Transverse colon (tissue), 4 donors: ENCODE results near the gene CCNT2. TPM values are rescaled to one million over a fixed set of nuclear protein-coding genes. Genes with fewer than 3 reads are reported as not detected.

ENCODE experiments used
- DNase-seq: peaks from one replicate; pipeline ENCODE4 v3.0.0-alpha.2; 2019
- H3K27ac ChIP-seq, 4 donors: fragments of 200-600 bp; sonication (generic); 2 replicates each; pipeline ENCODE4 v1.5.1; 2016 to 2018; ENCODE audit warnings: inconsistent platforms in 4 of 4
- H3K27me3 ChIP-seq: fragments of 200-600 bp; sonication (generic); 2 replicates; pipeline ENCODE4 v1.5.1; 2017; ENCODE audit warnings: inconsistent platforms
- H3K36me3 ChIP-seq, 4 donors: fragments of 200-600 bp; sonication (generic); 2 replicates each; pipeline ENCODE4 v1.5.1; 2017 to 2019; ENCODE audit warnings: inconsistent platforms in 4 of 4
- H3K4me1 ChIP-seq, 4 donors: fragments of 200-600 bp; sonication (generic); 2 replicates each; pipeline ENCODE4 v1.5.1; 2017 to 2020; ENCODE audit warnings: inconsistent platforms in 4 of 4
- H3K4me3 ChIP-seq, 4 donors: fragments of 200-600 bp; sonication (generic); 1 replicate in 1 of 4; 2 replicates in 3 of 4; pipeline versions ENCODE4 v1.5.1 to v1.6.1; 2017 to 2019; ENCODE audit warnings: inconsistent platforms in 4 of 4
- H3K9me3 ChIP-seq, 2 donors: fragments of 200-600 bp; sonication (generic); 2 replicates each; pipeline ENCODE4 v1.5.1; 2017 to 2019; ENCODE audit warnings: inconsistent platforms in 2 of 2
- CTCF ChIP-seq, 5 experiments: fragments of 200-600 bp in 3 of 5; fragments of 450-650 bp in 2 of 5; sonication (generic) in 3 of 5; IDR thresholded peaks; 1 replicate in 2 of 5; 2 replicates in 3 of 5; pipeline ENCODE4 v1.5.1; 2016 to 2017; ENCODE audit warnings: antibody characterized with exemption in 5 of 5, inconsistent platforms in 3 of 5, mild to moderate bottlenecking in 2 of 5, moderate library complexity in 1 of 5
- EP300 ChIP-seq: sonication (generic); formaldehyde crosslinking; IDR thresholded peaks from one replicate; pipeline ENCODE4 v1.6.1; 2017; ENCODE audit warnings: antibody characterized with exemption, low read depth
- POLR2A ChIP-seq: fragments of 450-650 bp; IDR thresholded peaks from one replicate; pipeline ENCODE4 v1.6.1; 2016; ENCODE audit warnings: antibody characterized with exemption, mild to moderate bottlenecking, moderate library complexity
- POLR2AphosphoS5 ChIP-seq, 3 donors: sonication (generic); formaldehyde crosslinking; IDR thresholded peaks; one replicate each; pipeline ENCODE4 v1.6.1; 2016; ENCODE audit warnings: antibody characterized with exemption in 3 of 3
- WGBS, 2 donors: methylation state at CpG; one replicate each; pipeline ENCODE4 v1.1.5; 2018; ENCODE audit warnings: low coverage in 1 of 2; 5-methylcytosine and 5-hydroxymethylcytosine counted together
- in situ Hi-C, 4 donors: fragments of 200-750 bp; cut with MboI; loops; one replicate each; pipeline versions ENCODE4 v1.15.0 to v1.15.1; 2017; ENCODE audit warnings: low sequenced_read_pairs in 3 of 4, low pct_ligation_motif_present in 1 of 4, low pct_unique_long_range_greater_than_20kb in 1 of 4
- intact Hi-C: fragments of 100-400 bp; cut with DNase I; formaldehyde crosslinking; loops from one replicate; pipeline ENCODE4 v1.15.1; 2023; ENCODE audit warnings: low total_unique reads
- total RNA-seq, 4 donors: library from RNA; depleted of rRNA; stranded (reverse); fragments of >200 nt; gene quantifications; one replicate each; pipeline ENCODE4 v1.1.0, GENCODE V29; 2016

Gene CCNT2
- total RNA-seq, 4 donors from 2014 or later = 24.7 to 57.5 (median 44.6) TPM

GRCh38 chr2:134917360-134917865, 1.2 kb upstream of the CCNT2 start:
- H3K27me3 ChIP-seq = no peaks in the 10 kb centered on the region
- TF ChIP-seq POLR2A (no peak), CTCF (IDR thresholded peaks at IDR 0.05) (no peak), POLR2AphosphoS5 (IDR thresholded peaks at IDR 0.05) (no peak), EP300 (no peak)
- H3K27ac ChIP-seq = peak overlapping the region; percentile 95 to 100 (median 98)
- peaks cover 0 to 7% of the 10 kb centered on the region in 2 donors for H3K9me3 ChIP-seq
- peak overlapping the region; percentile 39 to 99 (median 92) for H3K4me3 ChIP-seq
- peaks cover 16 to 39% (median 30%) of the 10 kb centered on the region in 4 donors for H3K4me1 ChIP-seq
- peak; percentile 28 for DNase-seq
- intact Hi-C loops = no loop called here
- no peaks in the 10 kb centered on the region for H3K36me3 ChIP-seq
- in situ Hi-C loops = loop anchor here in 2 of 4 donors (25.0 kb wide), 2 partner anchors 805 to 830 kb away; no protein-coding TSS in a partner anchor
- 22 to 40% methylated on average over 1 to 16 of the region's 16 CpGs for WGBS, 2 donors

- Histone ChIP-seq H3K9me3 (peaks cover 0 to 7% of the 10 kb centered on the region in 2 donors), H3K36me3 (no peaks in the 10 kb centered on the region), H3K4me1 (peaks cover 21 to 45% (median 33%) of the 10 kb centered on the region in 4 donors), H3K27ac (peak overlapping the region; percentile 95 to 100 (median 98)), H3K4me3 (peak overlapping the region; percentile 39 to 99 (median 92)), H3K27me3 (no peaks in the 10 kb centered on the region)
- intact Hi-C loops = no loop called here
- TF ChIP-seq POLR2AphosphoS5 (IDR thresholded peaks at IDR 0.05) (peak; percentile 82 to 94 (median 93)), EP300 (no peak), POLR2A (peak; percentile 92), CTCF (IDR thresholded peaks at IDR 0.05) (peak in 4 of 5 experiments; percentile 24 to 42 (median 32))
- in situ Hi-C loops = loop anchor here in 2 of 4 donors (25.0 kb wide), 2 partner anchors 806 to 831 kb away; no protein-coding TSS in a partner anchor
- 0 to 1% methylated on average over 8 to 38 of the region's 38 CpGs for WGBS, 2 donors
- DNase-seq = no peak
Measured at GRCh38 chr2:134917888-134918525, 615 bp upstream of the CCNT2 start.

GRCh38 chr2:134919341-134920210, 954 bp downstream of the CCNT2 start:
- intact Hi-C loops (no loop called here), in situ Hi-C loops (loop anchor here in 2 of 4 donors (25.0 kb wide), 2 partner anchors 807 to 832 kb away; no protein-coding TSS in a partner anchor)
- Histone ChIP-seq H3K9me3 (no peaks in the 10 kb centered on the region), H3K4me1 (peaks cover 21 to 59% (median 35%) of the 10 kb centered on the region in 4 donors), H3K27me3 (no peaks in the 10 kb centered on the region), H3K27ac (peak overlapping the region; percentile 95 to 100 (median 98)), H3K36me3 (no peaks in the 10 kb centered on the region), H3K4me3 (peak overlapping the region; percentile 81 to 99 (median 92))
- DNase-seq = peak; percentile 60
- no peak for TF ChIP-seq CTCF (IDR thresholded peaks at IDR 0.05)
- TF ChIP-seq POLR2AphosphoS5 (IDR thresholded peaks at IDR 0.05) = peak; percentile 24 to 39 (median 27)
- TF ChIP-seq EP300 = no peak
- TF ChIP-seq POLR2A = peak; percentile 0
- 0 to 1% methylated on average over 14 to 30 of the region's 30 CpGs for WGBS, 2 donors

GRCh38 chr2:134924912-134925311, 6.3 kb downstream of the CCNT2 start:
- no peak for DNase-seq
- no peak overlapping the region for H3K4me3 ChIP-seq
- no peaks in the 10 kb centered on the region for H3K36me3 ChIP-seq
- WGBS, 2 donors = 100% methylated on average over 1 of the region's 1 CpG
- intact Hi-C loops (no loop called here), in situ Hi-C loops (loop anchor here in 2 of 4 donors (25.0 kb wide), 2 partner anchors 813 to 838 kb away; no protein-coding TSS in a partner anchor)
- H3K4me1 ChIP-seq = peaks cover 25 to 88% (median 42%) of the 10 kb centered on the region in 4 donors
- TF ChIP-seq POLR2A (no peak), EP300 (no peak), POLR2AphosphoS5 (IDR thresholded peaks at IDR 0.05) (no peak), CTCF (IDR thresholded peaks at IDR 0.05) (no peak)
- no peaks in the 10 kb centered on the region for H3K9me3 ChIP-seq
- H3K27me3 ChIP-seq = no peaks in the 10 kb centered on the region
- no peak overlapping the region for H3K27ac ChIP-seq
